GM10248 (cell line): ENCODE measurements around the gene HIRA.

ENCODE experiments used
- CTCF ChIA-PET: fragments of 300-600 bp; sonication (Branson Sonifier 250); formaldehyde crosslinking; extraction: SDS; loops from one replicate; lab custom pipeline; 2021; ENCODE audit warnings: antibody characterized with exemption; lab: Yijun Ruan, JAX
- POLR2A ChIA-PET: fragments of 350-650 bp; sonication (Branson Sonifier 250); formaldehyde crosslinking; extraction: SDS; loops from one replicate; lab custom pipeline; 2020; ENCODE audit warnings: antibody characterized with exemption; lab: Yijun Ruan, JAX
- DNase-seq: peaks from one replicate; pipeline ENCODE4 v3.0.0; 2012; ENCODE audit errors: extremely low spot score
- CTCF ChIP-seq: IDR thresholded peaks from 2 replicates; pipeline ENCODE4 v1.5.1; 2012; ENCODE audit warnings: mild to moderate bottlenecking, low read depth; ENCODE audit errors: extremely low read depth, missing control alignments, control extremely low read depth

Gene HIRA

GRCh38 chr22:19291580-19292457, 139.7 kb downstream of the HIRA start, which contains the start of gene CLTCL1:
CLTCL1 (minus strand) TSS chr22:19291719; CDS start chr22:19291641, 78 bp downstream.
- peak; percentile 99 for DNase-seq
- CTCF ChIA-PET, result interaction anchor here (1.2 to 10.4 kb wide), 5 partner anchors 8 to 338 kb away, joined by 4 to 54 read pairs (median 5); partner anchors contain the start of gene ESS2
- POLR2A ChIA-PET, result no interaction called here

GRCh38 chr22:19291218-19291579, 140.3 kb downstream of the HIRA start:
- ChIA-PET POLR2A (no interaction called here), CTCF (interaction anchor here (1.2 to 10.4 kb wide), 4 partner anchors 9 to 339 kb away, joined by 4 to 54 read pairs (median 5); no protein-coding TSS in a partner anchor)
- no peak for TF ChIP-seq CTCF
- DNase-seq, result peak; percentile 36

More at GRCh38 chr22:19291580-19292457, 139.7 kb downstream of the HIRA start, which contains the start of gene CLTCL1:
- TF ChIP-seq CTCF, result no peak

DNA sequence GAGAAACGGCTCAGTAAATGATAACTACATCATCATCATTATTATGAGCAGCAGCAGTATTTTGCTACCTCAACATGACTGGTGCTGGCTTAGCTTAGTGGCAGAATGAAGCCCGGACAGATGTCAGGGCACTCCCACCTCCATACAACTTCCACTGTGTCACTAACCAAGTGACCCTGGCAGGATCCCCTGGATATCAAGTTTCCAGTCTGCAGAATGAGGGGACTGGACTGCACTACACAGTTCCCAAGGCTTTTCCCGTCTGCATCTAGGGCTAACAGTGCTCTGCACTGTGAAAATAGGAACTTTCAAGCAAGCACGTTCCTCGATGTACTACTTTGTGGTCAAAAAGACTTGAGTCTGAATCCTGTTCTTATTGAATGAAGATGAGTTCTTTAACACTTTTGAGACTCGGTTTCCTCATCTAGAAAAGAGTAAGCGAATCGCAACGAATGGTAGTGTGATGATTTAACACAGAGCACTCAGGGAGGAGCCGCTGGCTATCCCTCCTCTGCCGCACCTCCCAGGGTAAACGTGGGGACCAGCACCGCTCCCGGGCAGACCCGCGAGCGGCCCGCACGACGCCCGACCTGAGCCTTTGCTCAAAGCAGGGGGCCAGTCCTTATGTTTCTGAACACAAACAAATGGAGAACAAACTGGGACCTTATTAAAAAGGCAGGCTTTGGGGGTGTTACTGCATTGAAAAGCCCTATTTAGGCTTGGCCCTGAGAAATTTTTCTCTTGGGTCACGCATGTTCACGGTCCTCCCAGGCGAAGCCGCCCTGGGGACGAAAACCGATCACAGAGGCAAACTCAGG, 140.9 kb downstream of the HIRA start:
- ChIA-PET POLR2A (no interaction called here), CTCF (interaction anchor here (1.2 to 10.4 kb wide), 3 partner anchors 111 to 340 kb away, joined by 5 to 54 read pairs (median 5); no protein-coding TSS in a partner anchor)
- DNase-seq, result no peak
- TF ChIP-seq CTCF, result no peak

DNA sequence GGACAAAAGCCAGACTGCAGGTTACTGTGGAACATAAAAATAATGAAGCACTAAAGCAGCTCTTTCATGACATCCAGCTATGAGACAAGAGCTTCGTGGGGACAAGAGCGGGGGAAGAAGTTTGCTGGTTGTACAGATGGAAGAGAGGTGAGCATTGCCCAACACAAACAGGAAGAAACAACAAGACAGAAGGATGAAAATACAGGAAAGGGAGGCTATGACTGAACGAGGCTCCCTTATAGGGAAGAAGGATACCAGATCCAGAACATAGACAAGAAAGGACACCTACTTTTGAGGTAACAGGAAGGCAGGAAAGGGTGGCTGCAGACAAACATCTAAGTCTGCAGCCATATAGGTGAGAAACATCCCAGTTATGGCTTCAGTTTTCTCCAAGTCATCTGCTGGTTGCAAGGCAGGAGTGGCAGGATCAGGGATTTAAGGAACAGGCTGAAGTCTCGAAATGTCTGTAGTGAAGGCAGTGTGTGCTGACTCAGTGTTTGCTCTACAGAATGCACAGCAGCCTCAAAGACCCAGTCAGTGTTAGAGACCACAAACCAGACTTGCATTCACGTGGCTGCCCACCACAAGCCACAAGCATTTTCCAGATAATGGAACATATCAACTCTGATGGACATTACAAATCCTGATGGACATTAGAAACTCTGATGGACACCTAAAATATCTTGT, 141.9 kb downstream of the HIRA start:
- ChIA-PET POLR2A (no interaction called here), CTCF (no interaction called here)
- no peak for TF ChIP-seq CTCF
- DNase-seq, result no peak

DNA sequence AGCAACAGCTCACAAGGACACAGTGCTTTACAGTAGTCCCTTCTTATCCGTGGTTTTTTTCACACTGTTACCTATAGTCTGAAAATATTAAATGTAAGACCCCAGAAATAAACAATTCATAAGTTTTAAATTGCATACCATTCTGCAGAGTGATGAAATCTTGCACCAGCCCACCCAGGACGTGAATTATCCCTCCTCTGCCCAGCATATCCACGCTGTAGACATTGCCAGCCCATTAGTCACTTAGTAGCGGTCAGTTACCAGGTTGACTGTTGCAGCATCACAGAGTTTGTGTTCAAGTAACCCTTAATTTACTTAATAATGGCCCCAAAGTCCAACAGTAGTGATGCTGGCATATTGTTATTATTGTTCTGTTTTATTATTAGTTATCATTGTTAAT, 143.6 kb downstream of the HIRA start:
- POLR2A ChIA-PET, result no interaction called here
- CTCF ChIA-PET, result interaction anchor here (1.1 to 1.2 kb wide), 3 partner anchors 11 to 342 kb away, joined by 3 to 4 read pairs (median 3); no protein-coding TSS in a partner anchor

More for the DNA sequence above, 143.6 kb downstream of the HIRA start:
- DNase-seq, result no peak
- TF ChIP-seq CTCF, result no peak
